GM18520 (cell line): ENCODE measurements around the gene ZNF444.

Experiments
- ATAC-seq: cut with Tn5 transposase; IDR thresholded peaks from one replicate; pipeline ENCODE4 v1.9.1; 2021; ENCODE audit not compliant: unreplicated experiment

ZNF444 gene

DNA sequence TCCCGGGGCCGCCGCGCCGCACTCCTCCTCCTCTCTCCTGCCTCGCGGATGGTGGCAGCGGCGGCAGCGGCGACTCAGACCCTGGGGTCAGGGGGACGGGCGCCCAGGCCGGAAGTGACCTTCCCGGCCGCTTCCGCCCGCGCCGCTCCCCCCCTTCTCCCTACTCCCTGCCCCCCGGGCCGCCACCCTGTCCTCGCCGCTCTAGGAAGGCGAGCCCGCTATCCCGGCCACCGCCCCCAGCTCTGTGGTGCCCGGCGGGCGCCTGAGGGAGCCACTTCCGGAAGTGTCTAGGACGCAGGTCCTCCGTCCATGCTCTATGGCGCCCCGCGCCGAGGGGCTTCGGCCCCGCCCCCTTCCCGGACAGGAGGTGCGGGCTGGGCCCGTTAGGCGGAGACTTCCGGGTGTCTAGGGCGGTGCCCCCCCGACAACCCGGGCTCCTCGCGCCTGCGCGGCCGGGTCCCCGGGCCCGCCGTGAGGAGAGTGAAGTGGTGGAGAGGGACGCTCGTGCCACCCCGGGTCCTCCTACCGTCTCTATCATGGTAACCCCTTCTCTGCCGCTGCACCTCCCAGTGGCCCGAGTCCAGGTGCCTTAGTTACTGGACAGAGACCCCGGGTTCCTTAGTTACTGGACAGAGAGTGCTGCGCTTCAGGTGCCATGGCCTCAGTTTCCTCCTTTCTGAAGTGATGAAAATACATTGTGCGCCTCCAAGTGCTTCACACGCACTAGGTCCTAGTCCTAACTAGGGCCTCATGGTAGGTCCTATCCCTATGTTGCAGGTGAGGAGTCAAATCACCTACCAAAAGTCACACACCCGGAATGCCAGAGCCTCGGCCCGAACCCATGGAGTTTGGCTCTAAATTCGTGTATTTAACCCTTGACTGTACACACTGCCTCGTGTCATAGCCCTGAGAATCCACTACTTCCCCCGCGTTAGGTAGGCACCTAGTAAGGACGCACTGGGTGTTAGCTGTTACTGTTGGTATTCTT lies 19.6 kb upstream of the ZNF444 start, which contains the start of gene ZNF787:
ZNF787 (minus strand) TSS at position 116 of the 988 bp plus-strand sequence. CDS start 18,078 bp downstream, outside the sequence.
- peak; percentile 91 for ATAC-seq

DNA sequence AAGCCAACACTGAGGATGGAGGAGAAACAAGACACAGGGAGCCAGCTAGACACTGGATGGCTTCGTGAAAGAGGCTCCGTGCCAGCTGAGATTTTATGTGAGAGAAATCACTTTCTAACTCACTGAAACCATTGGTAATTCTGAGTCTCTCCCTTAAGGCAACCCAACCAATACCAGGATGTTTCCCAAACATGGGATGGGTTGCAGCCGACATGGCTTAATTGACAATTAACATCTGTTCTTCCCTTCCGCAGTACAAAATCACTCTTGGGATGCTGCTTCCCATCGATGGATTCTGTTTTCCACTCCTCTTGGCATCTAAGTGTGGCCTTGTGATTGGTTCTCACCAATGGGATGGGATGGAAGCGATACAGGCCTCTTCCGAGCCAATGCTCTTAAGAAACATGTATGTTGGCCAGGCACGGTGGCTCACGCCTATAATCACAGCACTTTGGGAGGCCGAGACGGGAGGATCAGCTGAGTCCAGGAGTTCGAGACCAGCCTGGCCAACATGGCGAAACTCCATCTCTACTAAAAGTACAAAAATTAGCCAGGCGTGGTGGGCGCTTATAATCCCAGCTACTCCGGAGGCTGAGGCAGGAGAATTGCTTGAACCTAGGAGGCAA lies 17.7 kb upstream of the ZNF444 start:
- ATAC-seq = no peak

DNA sequence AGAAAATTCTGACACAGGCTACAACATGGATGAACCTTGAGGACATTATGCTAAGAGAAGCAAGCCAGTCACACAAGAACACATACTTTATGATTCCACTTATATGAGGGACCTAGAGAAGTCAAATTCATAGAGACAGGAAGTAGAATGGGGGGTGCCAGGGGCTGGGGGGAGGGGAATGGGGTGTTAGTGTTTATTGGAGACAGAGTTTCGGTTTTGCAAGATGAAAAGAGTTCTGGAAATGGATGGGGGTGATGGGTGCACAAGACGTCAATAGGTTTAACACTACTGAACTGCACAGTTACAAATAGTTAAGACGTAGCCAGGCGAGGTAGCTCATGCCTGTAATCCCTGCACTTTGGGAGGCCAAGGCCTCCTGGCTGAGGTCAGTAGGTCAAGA lies 16.5 kb upstream of the ZNF444 start:
- ATAC-seq = no peak

DNA sequence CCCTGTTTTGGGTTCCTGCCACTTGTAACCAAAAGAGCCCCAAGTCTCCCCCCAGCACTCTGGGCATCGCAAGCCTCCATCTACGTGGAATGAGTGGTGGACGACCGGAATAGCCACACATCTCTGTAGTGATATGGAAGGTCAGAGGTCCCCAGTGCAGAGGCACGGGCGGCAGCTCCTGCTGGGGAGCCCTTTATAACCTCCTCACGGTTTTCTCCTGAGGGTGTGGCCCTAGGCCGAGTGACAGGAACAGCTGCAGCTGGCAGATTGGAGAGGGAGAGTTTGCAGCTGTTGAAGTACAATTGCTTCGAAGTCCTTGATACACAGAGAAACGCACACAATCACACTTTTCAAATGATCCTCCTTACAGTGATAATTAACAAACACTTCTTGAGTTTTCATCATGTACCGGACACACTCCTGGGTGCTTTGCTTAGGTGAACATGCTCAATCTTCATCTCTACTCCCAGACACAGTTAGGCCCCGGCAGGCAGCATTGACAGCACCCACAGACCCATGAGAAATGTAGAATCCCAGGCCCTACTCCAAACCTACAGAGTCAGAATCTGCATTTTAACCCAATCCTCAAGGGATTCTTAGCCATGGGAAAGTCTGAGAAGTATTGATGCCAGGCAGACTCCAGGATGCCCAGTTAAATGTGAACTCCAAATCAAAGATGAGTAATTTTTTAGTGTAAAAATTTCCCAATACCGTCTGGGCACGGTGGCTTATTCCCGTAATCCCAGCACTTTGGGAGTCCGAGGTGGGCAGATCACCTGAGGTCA lies 15.1 kb upstream of the ZNF444 start:
- no peak for ATAC-seq

DNA sequence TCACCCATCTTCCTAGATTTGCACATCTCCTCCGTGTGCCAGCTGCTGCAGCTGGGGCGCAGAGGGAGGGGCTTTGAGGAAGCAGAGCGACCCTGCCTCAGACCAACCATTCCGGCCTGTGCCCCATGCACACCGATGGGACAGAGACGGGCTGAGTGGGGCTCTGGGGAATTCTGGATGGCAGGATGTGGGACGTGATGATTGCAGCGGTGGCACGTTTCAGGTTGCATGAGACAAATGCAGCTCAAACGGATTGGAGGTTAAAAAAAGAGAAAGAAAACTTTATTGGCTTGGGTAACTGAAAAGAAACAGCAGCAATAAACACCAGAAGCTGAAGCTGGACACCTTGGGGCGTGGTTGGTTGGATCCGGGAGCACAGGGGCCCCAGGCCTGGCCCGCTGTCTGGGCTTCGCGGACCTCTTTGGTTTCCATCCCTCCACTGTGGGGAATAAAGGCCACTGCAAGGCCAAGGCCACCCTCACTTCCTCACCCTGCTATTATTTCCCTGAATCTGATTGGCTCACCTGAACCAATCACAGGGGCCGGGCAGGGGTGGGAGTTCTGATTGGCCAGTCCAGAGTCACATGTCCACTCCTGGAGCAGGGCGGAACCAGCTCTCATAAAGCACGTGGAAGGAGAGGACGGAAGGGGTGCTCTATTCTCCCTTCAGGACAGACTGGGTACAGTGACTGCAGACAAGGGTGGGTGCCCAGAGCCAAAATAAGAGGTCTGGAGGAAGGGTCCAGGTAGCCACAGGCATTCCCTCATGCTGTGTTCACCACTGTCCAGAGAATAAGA lies 13.9 kb upstream of the ZNF444 start:
- no peak for ATAC-seq

DNA sequence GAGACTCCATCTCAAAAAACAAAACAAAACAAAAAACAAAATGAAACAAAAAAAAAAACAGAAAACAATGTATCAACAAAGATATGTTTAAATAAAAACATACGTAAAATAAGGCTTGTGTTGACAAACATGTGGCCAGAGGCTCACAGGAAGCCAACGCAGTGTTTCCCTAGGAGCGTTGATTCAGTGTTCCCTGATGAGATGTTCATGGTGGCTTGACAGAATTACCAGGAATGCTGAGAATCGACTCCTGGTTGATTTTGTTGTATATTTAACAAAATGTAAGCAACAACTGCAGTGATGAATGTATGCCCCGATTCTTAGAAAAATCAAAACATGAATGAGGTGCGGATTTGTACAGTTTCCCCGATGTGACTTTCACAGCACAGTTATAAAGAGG lies 11.1 kb upstream of the ZNF444 start:
- no peak for ATAC-seq

DNA sequence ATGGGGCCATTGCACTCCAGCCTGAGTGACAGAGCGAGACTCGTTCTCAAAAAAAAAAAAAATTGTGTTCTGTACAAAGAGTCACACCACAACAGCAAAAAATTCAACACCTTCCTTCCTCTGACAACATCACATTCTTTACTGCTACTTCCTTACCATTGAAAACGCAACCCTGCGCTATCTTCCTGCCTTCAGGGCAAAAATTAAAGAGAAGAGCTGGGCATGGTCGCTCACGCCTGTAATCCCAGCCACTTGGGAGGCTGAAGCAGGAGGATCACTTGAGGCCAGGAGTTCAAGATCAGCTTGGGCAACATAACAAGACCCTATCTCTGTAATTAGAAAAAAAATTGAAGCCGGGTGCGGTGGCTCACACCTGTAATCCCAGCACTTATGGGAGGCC lies 9.4 kb upstream of the ZNF444 start:
- no peak for ATAC-seq

DNA sequence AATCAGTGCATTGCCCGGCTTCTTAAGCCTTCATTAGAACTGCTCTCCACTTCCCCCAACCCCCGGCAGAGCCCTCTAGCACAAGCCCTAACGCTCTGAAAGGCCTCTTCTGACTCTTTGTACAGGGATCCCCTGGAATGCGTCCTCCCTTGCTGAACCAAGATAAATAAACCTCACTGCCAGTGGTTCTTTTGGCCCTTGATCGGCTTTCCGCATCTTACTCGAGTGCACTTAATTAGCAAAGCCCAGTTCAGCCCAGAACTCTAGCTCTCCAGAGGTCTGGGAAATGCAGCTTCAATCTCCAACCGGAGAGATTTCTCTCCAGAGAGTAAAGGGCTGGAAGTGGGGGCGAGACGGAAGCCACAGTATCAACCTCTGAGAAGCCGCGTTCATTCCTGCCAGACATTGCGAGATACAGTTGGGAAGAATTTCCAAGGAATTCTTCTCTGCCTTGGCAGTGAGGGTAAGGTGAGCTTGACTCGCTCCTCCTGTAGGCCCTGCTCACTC lies 8.7 kb upstream of the ZNF444 start:
- no peak for ATAC-seq

DNA sequence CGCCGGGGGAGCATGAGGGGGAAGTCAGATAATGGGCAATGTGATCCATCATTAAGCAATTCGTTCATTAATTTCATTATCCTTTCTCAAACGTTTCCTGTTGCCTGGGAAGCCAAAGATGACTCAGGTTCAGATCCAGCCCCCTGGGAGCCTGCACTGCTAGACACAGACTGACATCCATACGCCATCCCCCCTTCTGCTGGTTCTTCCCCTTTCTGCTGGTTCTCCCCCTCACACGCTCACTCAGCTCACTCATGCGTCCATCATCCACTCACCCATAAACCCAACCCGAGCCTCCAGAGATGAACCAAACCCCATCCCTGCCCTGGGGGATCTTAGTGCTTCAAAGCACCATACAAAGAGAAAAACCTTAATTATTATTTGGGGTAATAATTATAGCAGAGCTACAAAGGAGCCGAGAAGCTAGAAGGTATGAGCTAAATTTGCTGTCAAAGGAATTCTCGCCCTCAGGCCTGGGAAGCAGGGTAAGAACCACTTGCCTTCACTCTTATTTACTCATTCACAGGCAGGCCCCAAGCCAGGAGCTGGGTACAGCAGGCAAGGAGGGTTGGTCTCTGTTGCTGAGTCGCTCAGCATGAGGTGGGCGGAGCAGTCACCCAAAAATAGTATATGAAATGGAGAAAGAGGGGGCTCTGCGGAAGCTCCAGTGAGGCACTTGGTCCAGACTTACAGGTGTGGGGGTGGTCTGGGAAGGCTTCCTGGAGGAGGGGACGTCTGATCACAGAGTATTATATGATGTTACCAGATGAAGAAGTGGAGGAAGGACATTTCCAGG lies 7.0 kb upstream of the ZNF444 start:
- no peak for ATAC-seq

DNA sequence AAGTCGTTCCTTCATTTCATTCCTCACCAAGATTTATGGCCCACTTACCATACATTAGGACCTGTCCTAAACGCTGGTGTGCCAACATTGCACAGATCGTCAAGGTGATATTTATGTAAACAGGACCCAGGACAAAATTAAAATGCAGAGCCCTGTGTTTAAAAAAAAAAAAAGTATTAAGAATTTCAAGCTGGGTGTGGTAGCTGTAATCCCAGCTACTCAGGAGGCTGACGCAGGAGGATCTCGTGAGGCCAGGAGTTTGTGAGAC lies 6.5 kb upstream of the ZNF444 start:
- ATAC-seq = no peak

DNA sequence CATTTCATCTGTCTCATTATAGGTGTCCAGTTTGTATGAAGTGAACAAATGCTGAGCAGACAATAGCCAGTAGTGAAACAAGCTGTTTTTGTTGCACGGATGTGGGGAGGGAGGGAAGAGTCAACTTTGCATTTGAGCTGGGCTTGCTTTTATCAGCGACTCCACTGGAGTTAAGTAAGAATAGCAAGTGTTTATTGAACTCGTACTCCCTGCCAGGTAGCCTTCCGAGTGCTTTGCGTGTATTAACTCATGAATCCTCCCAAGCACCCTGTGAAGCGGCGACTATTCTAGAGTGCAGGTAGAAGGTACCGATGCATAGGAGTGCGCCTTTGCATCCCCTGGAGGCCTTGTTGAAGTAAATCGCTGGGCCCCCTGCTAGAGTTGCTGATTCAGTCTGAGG lies 4.7 kb upstream of the ZNF444 start:
- no peak for ATAC-seq

DNA sequence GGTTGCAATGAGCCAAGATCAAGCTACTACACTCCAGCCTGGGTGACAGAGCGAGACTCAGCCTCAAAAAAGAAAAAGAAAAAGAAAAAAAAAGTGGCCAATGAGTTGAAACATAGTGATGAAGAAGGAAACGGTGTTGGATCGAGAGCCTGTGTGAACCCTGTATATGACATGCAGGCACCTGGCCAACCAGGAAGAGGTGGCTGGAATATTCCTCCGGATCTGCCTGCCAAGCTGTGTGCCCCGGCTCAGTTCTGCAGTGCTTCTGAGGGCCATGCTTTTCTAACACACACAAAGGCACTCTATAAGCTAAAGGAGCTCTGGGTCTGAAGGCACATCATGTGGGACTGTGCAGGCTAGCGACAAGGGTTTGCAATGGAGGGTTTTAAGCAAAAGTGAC lies 3.7 kb upstream of the ZNF444 start:
- no peak for ATAC-seq

DNA sequence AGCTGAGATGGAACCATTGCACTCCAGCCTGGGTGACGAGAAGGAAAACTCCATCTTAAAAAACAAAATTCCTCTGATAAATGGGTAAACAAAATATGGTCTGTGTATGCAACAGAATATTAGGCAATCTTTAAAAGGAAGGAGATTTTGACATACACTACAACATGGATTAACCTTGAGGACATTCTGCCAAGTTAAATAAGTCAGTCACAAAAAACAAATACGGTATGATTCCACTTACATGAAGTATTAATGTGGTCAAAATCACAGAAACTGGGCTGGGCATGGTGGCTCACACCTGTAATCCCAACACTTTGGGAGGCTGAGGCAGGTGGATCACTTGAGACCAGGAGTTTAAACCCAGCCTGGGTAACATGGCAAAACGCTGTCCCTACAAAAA lies 3.0 kb upstream of the ZNF444 start:
- ATAC-seq = no peak

DNA sequence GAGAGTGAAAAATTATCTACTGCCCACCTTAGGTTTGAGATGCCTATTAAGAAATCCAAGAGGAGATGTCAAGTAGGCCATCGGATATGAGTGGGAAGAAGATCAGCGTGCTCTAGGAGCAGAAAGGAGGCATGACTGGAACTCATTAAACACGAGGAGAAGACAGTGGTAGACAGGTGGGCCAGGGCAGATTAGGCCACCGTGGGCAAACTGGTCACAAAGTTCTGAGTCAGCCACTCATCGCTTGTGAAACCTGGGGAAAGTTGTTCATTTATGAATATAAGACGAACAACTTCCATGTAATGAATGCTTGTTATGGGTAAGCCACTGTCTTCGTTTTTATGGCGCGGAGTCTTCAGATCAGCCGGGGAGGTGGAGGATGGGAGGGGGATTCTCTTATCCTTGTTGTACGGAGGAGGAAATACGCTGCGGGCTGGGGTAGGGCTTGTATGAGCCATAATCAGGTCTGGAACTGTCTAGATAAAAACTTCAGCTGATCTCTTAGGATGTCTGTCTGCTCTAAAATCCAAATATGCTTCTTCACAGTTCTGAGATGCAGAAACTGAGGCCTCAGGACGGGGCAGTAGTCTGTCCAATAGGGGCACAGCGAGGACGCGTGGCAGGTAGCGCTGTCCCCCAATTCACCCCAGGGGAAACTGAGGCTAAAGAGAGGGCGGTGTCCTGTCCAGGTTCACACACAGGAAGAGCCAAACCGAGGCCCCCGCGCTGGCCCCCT lies 1.1 kb upstream of the ZNF444 start:
- no peak for ATAC-seq

DNA sequence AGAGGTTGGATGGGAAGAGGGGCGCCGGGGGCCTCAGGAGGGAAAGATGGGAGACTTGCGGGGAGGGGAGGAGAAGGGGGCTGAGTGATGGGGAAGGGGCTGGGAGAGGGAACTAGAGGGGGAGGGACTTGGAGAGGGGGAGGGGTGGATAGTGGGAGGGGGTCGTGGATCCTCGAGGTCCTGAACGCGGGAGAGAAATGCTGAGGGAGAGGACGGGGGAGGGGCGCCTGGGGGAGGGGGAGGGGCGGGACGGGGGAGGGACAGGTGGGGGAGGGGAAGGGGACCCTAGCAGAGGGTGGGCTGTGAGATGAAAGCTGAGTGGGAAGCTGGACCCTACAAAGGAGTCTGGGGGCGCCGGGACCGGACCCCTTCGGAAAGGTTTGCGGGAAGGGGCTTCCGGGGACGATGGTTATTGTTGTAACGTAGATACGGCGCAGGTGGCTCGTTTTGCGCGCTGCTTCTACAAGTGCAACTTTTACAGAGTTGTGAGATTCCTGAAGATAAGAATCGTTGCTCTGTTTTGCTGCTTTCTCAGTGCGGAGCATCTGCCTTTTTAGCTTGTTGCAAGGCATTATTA lies 418 bp downstream of the ZNF444 start:
- ATAC-seq = no peak

DNA sequence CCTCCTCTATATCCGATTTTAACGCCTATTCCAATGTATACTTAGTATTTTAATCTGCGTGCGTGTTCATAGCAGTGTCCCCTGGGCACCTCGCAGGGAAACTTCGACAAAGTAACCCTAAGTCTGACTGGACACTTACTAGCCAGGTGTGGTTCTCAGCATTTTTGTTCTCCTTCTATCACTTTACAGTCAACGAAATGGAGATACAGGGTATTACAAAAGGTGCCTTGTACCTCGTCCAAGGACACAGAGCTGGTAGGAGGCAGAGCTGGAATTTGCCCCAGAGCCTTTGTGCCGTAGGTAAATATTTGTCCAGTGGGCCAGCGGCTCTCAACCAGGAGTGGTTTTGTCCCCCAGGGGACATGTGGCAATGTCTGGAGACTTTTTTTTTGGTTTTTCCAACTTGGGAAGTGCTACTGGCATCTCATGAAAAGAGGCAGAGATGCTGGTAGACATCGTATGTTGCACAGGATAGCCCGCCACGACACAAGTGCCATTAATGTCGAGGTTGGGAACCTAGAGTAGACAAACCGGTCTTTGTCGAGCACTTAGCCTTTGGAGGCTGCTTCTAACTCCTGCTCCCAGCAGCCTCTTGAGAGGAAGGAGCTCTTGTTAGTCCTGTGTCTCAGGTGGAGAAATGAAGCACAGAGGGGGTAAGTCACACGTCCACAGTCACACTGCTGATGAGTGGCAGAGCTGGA lies 1.1 kb downstream of the ZNF444 start:
- ATAC-seq = no peak

DNA sequence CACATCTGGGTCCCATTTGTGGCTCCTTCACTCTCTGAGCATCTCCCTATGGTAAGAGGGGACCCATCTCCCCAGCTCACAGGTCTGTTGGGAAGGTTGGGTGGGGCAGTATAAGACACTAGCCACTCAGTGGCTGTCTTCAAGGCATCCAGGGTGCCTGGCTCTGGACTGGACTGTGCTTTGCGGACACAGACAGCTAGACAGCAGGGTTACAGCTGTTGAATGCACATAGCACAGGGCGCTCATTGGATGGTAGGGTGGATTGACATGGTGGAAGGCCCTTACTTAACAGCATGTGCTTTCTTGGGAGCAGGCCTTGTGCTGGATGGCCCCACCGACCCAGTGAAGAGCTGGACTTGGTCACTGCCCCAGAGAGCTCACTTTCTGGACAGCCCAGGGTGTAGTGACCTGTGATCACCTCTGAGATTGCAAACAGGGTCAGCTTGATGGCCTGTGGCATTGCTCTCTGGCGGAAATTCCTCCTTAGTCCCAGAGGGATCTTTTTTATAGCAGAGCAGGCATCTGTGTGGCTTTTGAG lies 1.9 kb downstream of the ZNF444 start:
- no peak for ATAC-seq

DNA sequence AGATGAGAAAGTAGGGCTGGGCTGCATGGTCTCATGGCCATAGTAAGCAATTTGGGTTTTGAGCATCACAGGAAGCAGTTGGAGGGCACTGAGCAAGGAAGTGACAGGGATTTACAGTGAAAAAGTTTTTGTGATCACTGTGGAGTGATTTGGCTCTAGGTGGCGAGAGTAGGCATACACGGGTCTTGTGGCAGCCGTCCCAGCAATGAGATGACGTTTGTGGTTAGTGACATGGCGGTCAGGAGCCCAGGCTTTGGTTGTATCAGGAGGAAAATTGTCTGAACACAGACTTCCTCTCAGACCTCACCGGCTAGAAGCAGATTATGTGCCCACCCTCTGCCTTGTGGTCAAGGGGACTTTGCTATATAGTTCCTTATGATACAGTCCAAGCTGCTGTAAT lies 3.3 kb downstream of the ZNF444 start:
- no peak for ATAC-seq
